ENCODE data around the gene SLC35D2. TPM values are rescaled to one million over a fixed set of nuclear protein-coding genes. Genes with fewer than 3 reads are reported as not detected.

SLC35D2 gene
- total RNA-seq, 4 donors from 2014 or later, result 5.6 to 38.5 (median 21.0) TPM

DNA sequence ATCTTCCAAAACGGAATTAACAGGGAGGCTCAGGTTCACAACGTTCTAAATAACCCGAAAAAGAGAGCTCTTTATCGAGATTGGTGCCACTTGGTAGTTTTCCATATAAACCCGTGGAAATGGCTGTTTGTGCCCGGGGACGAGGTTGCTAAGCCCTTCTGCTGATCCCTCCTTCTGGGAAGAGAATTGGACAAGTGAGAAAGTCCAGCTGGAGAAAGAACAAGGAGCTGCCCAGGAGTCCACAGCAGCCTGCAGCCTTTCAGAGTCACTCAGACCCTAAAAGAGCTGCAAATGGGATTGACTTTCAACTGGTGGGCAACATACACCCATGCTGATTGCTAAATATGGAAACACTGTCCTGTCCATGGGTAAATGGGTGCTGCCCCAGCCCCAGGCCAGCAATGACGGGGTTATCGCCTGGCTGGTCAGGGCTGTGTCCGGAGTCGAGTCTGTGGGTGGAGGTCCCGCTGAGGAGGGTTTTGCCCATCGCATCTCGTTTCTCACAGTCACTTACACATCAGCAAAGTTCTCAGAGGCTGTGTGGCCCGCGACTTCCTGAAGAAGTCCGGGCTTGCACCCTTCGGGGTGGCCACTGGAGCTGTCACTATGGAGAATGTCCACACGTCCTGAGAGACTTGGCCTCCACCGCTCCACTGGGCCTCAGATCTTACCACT, 40.8 kb downstream of the SLC35D2 start:
- Histone ChIP-seq H3K4me3 (no peak overlapping the region), H3K27me3 (no peaks in the 10 kb centered on the region), H3K9me3 (no peaks in the 10 kb centered on the region), H3K4me1 (peaks cover 0 to 7% of the 10 kb centered on the region in 2 donors), H3K27ac (peak overlapping the region; percentile 40 to 57), H3K36me3 (no peaks in the 10 kb centered on the region)
- DNase-seq, result no peak
- intact Hi-C loops (cut with DNase I; ENCODE audit: low total_unique reads), result no loop called here
- TF ChIP-seq POLR2A (IDR thresholded peaks at IDR 0.05), result no peak
- TF ChIP-seq, protein P1, sequence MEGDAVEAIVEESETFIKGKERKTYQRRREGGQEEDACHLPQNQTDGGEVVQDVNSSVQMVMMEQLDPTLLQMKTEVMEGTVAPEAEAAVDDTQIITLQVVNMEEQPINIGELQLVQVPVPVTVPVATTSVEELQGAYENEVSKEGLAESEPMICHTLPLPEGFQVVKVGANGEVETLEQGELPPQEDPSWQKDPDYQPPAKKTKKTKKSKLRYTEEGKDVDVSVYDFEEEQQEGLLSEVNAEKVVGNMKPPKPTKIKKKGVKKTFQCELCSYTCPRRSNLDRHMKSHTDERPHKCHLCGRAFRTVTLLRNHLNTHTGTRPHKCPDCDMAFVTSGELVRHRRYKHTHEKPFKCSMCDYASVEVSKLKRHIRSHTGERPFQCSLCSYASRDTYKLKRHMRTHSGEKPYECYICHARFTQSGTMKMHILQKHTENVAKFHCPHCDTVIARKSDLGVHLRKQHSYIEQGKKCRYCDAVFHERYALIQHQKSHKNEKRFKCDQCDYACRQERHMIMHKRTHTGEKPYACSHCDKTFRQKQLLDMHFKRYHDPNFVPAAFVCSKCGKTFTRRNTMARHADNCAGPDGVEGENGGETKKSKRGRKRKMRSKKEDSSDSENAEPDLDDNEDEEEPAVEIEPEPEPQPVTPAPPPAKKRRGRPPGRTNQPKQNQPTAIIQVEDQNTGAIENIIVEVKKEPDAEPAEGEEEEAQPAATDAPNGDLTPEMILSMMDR (IDR thresholded peaks at IDR 0.05), result no peak

DNA sequence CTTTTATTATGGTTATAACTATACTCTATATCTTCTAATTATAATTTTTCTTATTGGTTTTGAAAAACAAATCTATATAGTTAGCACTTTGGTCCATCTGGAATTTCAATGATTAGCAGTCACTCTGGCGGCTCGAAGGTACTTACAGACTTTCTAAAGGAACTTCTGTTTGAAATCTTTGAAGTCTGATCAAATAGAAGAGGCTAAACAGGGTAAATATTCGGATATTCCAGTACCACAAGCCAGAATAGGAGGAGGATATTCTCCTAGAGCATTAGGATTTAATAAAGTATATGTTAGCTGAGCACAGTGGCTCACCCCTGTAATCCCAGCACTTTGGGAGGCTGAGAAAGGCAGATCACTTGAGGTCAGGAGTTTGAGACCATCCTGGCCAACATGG, 42.8 kb downstream of the SLC35D2 start:
- no peaks in the 10 kb centered on the region for H3K27me3 ChIP-seq
- H3K4me3 ChIP-seq, result no peak overlapping the region
- peaks cover 0 to 7% of the 10 kb centered on the region in 2 donors for H3K4me1 ChIP-seq
- no peaks in the 10 kb centered on the region for H3K9me3 ChIP-seq
- TF ChIP-seq POLR2A (IDR thresholded peaks at IDR 0.05), result no peak
- DNase-seq, result no peak
- no peak overlapping the region for H3K27ac ChIP-seq
- H3K36me3 ChIP-seq, result no peaks in the 10 kb centered on the region
- intact Hi-C loops (cut with DNase I; ENCODE audit: low total_unique reads), result no loop called here

DNA sequence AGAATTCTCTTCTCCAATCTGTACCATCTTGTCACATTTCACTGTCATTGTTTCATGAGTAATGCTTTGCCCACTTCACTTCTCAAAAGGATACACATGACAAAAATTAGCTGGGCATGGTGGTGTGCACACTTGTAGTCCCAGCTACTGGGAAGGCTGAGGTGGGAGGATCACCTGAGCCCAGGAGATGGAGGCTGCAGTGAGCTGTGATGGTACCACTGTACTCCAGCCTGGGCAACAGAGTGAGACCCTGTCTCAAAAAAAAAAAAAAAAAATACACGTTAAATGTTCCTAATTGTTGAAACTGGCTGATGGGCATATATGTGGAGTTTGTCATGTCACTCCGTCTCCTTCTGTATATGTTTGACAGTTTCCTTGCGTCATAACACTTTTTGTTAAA, 45.2 kb downstream of the SLC35D2 start:
- no peaks in the 10 kb centered on the region for H3K4me1 ChIP-seq
- no peak overlapping the region for H3K27ac ChIP-seq
- no peaks in the 10 kb centered on the region for H3K27me3 ChIP-seq
- no peak overlapping the region for H3K4me3 ChIP-seq
- no peak for DNase-seq
- intact Hi-C loops (cut with DNase I; ENCODE audit: low total_unique reads), result no loop called here
- no peaks in the 10 kb centered on the region for H3K9me3 ChIP-seq
- no peaks in the 10 kb centered on the region for H3K36me3 ChIP-seq
- no peak for TF ChIP-seq POLR2A (IDR thresholded peaks at IDR 0.05)

DNA sequence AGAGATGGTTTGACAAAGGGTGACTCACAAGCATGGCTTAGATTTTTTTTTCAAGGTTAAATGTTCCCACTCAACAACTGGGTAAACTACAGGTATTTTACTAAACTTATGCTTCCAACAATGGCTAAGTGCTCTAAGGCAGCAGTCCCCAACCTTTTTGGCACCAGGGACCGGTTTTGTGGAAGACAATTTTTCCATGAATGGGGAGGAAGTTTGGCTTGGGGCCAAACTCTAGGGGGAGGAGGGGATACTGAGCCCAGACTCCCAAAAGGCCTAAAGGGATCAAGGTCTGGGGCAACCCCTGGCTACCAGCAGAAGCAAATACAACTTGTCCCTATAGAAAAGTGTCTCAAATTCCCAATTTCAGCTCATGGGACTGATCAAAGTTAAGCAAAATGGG, 49.6 kb downstream of the SLC35D2 start:
- Histone ChIP-seq H3K27me3 (no peaks in the 10 kb centered on the region), H3K27ac (no peak overlapping the region), H3K9me3 (no peaks in the 10 kb centered on the region), H3K4me3 (no peak overlapping the region), H3K36me3 (no peaks in the 10 kb centered on the region), H3K4me1 (no peaks in the 10 kb centered on the region)
- intact Hi-C loops (cut with DNase I; ENCODE audit: low total_unique reads), result no loop called here
- DNase-seq, result no peak
- TF ChIP-seq POLR2A (IDR thresholded peaks at IDR 0.05), result no peak
- TF ChIP-seq, protein P1 (IDR thresholded peaks at IDR 0.05), result no peak

DNA sequence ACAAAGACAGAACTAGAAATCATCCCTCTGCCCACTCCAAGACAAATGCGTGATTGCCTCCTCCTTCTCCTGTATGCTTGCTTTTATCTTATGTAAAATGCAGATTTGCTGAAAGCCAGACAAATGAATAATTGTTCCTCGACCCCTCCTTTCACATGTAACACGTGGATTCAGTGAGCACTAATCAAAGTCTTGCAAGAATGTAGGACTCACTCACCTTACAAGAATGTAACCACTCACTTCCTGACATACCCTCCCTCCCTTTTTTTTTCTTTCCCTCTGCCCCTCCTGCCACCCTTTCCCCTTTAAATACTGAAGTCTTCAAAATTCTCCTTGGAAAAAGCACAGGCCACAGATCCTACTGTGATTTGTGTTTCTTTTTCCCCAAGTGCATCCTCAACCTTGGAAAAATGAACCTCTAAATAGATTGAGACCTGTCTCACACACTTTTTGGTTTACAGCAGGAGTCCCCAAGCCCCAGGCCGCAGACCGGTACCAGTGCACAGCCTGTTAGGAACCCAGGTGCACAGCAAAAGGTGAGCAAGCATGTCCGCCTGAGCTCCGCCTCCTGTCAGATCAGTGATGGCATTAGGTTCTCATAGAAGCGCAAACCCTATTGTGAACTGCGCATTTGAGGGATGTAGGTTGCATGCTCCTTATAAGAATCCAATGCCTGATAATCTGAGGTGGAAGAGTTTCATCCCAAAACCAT, 52.1 kb downstream of the SLC35D2 start:
- H3K4me3 ChIP-seq, result no peak overlapping the region
- DNase-seq, result no peak
- H3K9me3 ChIP-seq, result no peaks in the 10 kb centered on the region
- no peaks in the 10 kb centered on the region for H3K36me3 ChIP-seq
- no peaks in the 10 kb centered on the region for H3K4me1 ChIP-seq
- intact Hi-C loops (cut with DNase I; ENCODE audit: low total_unique reads), result no loop called here
- no peak overlapping the region for H3K27ac ChIP-seq
- TF ChIP-seq POLR2A (IDR thresholded peaks at IDR 0.05), result no peak
- TF ChIP-seq, protein P1 (IDR thresholded peaks at IDR 0.05), result no peak
- H3K27me3 ChIP-seq, result no peaks in the 10 kb centered on the region

DNA sequence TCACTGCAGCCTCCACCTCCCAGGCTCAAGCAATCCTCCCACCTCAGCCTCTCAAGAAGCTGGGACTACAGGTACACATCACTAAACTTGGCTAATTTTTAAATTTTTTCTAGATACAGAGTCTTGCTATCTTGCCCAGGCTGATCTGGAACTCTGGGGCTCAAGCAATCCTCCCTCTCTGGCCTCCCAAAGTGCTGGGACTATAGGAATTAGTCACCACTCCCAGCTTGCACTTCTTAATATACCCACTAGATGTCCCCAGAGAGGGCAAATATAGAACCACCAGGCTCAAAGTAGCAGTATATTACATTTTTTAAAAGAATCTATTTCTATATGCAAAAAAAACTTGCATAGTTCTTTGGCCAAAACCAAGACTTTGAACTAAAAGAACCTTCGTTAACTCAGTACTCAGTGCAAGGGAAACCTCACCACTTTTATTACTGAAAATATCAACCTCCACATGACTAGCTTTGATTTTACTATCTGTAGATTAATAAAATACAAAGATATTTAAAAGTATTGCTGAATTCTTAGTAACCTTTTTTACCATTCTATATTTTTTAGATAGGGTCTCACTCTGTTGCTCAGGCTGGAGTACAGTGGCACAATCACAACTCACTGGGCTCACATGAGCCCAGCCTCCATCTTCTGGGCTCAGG, 55.7 kb downstream of the SLC35D2 start:
- Histone ChIP-seq H3K36me3 (no peaks in the 10 kb centered on the region), H3K27me3 (no peaks in the 10 kb centered on the region), H3K4me3 (no peak overlapping the region), H3K4me1 (no peaks in the 10 kb centered on the region), H3K9me3 (no peaks in the 10 kb centered on the region), H3K27ac (no peak overlapping the region)
- TF ChIP-seq, protein P1 (IDR thresholded peaks at IDR 0.05), result peak; percentile 71 to 90 (median 83)
- no peak for TF ChIP-seq POLR2A (IDR thresholded peaks at IDR 0.05)
- peak; percentile 29 to 48 for DNase-seq
- intact Hi-C loops (cut with DNase I; ENCODE audit: low total_unique reads), result loop anchor here (10.0 kb wide), 1 partner anchor 337 kb away; no protein-coding TSS in a partner anchor

All from uterus (tissue), 4 donors.